Activated CD8-positive, alpha-beta T cell treated with anti-CD3 and anti-CD28 coated beads, Interleukin-2, amount 10 ng/mL, durations not matched to agents 7 days and 5 days (primary cell): ENCODE data around the gene STK32B. TPM values are rescaled to one million over a fixed set of nuclear protein-coding genes. Genes with fewer than 3 reads are reported as not detected.
"Not testable (repeated sequence)": the region's sequence is repeated elsewhere in the genome, so short reads cannot be mapped to it uniquely, and the experiment has no call there.

ENCODE experiments used
- ATAC-seq: fragments of 150-1000 bp; cut with Tn5 transposase; one replicate; pipeline ENCODE4 v1.10.0; 2021; ENCODE audit warnings: moderate library complexity
- CTCF ChIA-PET: fragments of 350-600 bp; sonication (Branson Sonifier 250); formaldehyde crosslinking; loops from one replicate; lab custom pipeline; 2021; ENCODE audit warnings: antibody characterized with exemption; lab: Charles Lee
- POLR2A ChIA-PET: fragments of 350-600 bp; sonication (Branson Sonifier 250); formaldehyde crosslinking; loops from one replicate; lab custom pipeline; 2021; ENCODE audit warnings: antibody characterized with exemption; lab: Charles Lee
- DNase-seq: peaks from one replicate; pipeline ENCODE4 v3.0.0-alpha.2; 2020
- H3K27ac Mint-ChIP-seq: one replicate; pipeline ENCODE4 v1.8.0; 2021; ENCODE audit warnings: mild to moderate bottlenecking, mixed read lengths
- H3K27me3 Mint-ChIP-seq: one replicate; pipeline ENCODE4 v1.8.0; 2021; ENCODE audit warnings: low read depth, mixed read lengths
- H3K36me3 Mint-ChIP-seq: one replicate; pipeline ENCODE4 v1.8.0; 2021; ENCODE audit warnings: low read depth, mixed read lengths
- H3K4me1 Mint-ChIP-seq: one replicate; pipeline ENCODE4 v1.8.0; 2021; ENCODE audit warnings: low read depth, mixed read lengths
- H3K4me3 Mint-ChIP-seq: one replicate; pipeline ENCODE4 v1.8.0; 2021; ENCODE audit warnings: mild to moderate bottlenecking, mixed read lengths
- H3K9me3 Mint-ChIP-seq: one replicate; pipeline ENCODE4 v1.8.0; 2022; ENCODE audit warnings: mixed read lengths; ENCODE audit not compliant: insufficient read depth
- total RNA-seq, 2 experiments: library from RNA; stranded (reverse); gene quantifications; one replicate each; pipeline ENCODE4 v1.2.3, GENCODE V29; 2021

Gene STK32B
- total RNA-seq, 2 experiments from 2014 or later, result not detected

DNA sequence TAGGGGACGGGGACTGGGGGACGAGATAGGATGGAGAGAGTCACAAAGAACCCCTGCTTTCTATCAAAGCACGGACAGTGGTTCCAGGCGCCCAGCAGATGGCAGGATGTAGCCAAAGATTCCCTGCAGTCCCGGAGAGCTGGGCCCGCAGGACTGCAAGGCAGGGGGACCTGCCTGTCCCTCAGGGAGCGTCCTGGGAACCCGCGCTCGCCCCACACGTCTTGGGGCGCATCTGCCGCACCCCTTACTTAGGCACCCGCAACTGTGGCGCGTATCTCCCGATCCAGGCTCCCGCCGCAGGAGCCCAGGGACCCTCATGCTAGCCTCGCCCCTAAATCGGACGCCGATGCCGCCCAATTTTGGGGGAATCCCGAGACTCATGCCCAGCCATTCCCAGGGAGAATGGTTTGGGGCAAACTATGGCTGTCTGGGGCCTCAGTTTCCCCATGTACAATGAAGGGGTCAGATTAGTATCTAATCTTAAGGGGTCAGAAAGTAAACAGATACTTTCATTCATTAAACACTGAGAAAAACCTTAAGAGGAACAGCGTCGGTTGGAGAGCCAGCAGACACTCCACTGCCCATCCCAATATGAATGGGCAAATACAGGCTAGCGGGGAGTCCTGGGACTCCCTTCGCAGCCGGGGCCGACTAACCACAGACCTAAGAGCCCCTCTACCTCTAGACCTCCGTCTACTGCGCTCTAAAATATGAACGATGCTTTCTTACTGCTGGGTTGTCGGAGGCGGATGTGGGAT is 581 bp upstream of the STK32B start:
- ATAC-seq (peak; percentile 49), DNase-seq (peak; percentile 51)
- H3K27me3 Mint-ChIP-seq, result peaks cover 43% of the 10 kb centered on the region
- H3K4me1 Mint-ChIP-seq, result peaks cover 16% of the 10 kb centered on the region
- H3K27ac Mint-ChIP-seq, result no peak overlapping the region
- H3K4me3 Mint-ChIP-seq, result peak overlapping the region; percentile 61
- ChIA-PET CTCF (interaction anchor here (1.2 kb wide), 1 partner anchor 763 kb away, joined by 3 read pairs; no protein-coding TSS in a partner anchor), POLR2A (no interaction called here)
- H3K36me3 Mint-ChIP-seq, result no peaks in the 10 kb centered on the region
- H3K9me3 Mint-ChIP-seq, result no peaks in the 10 kb centered on the region

DNA sequence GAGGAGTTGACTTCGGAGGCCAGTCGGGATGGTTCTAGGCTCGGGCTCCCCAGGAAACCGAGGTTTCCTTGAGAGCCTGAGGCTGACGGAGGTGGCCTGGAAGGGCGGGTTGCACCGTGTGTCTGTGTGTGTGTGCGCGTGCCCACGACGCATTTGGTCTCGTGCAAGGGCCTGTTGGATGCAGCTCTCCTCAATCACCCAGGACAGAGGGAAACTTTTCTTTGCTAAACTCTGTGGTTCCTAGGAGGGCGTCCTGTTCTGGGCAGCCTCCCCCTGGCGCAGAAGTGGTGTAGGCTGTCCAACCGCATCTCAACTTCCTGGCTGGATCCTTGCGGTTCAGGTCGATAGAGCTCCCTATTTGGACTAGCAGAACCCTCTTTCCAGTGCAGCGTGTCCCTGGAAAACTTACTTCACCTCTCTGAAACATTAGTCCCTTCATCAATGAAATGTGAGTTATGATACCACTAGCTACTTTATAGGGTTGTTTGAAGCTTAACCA is 973 bp downstream of the STK32B start:
- no peak for ATAC-seq
- Mint-ChIP-seq H3K4me3 (no peak overlapping the region), H3K27me3 (peaks cover 33% of the 10 kb centered on the region), H3K36me3 (no peaks in the 10 kb centered on the region), H3K27ac (no peak overlapping the region), H3K4me1 (peaks cover 16% of the 10 kb centered on the region), H3K9me3 (no peaks in the 10 kb centered on the region)
- ChIA-PET CTCF (interaction anchor here (0.7 kb wide), 1 partner anchor 761 kb away, joined by 3 read pairs; no protein-coding TSS in a partner anchor), POLR2A (no interaction called here)
- no peak for DNase-seq

DNA sequence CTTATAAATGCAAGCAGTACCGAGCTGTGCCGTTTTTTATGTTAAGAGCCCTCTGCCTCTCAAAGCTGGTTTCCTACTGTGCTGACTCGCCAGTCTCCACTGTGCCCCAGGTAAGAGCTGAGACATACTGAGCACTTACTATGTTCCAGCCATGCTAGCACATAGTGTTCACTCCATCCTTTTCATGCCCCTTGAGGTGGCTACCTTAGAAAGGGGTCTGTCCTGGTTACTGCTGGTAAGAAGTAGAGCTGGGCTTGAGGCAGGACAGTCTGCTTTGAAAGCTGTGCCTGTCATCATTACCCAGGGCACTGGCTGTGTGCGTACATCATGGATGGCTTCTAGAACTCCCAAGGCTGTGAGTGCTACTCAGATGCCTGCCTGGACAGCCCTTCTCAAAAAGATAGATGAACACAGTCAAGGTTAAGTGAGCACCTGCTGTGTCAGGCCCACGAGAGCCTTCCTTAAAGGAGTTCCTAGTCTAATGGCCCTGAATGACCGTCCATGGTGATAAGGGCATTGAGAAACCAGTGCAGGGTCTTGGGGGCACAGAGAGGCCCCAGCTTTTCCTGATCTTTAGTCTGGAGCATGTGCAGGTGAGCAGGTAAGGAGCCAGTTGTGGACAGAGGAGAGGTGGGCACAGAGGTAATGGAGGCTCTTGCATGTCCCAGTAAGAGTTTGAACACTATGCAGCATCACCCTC is 1.6 kb downstream of the STK32B start:
- CTCF ChIA-PET, result interaction anchor here (0.7 kb wide), 1 partner anchor 761 kb away, joined by 3 read pairs; no protein-coding TSS in a partner anchor
- Mint-ChIP-seq H3K27ac (no peak overlapping the region), H3K4me3 (no peak overlapping the region), H3K36me3 (no peaks in the 10 kb centered on the region), H3K27me3 (peaks cover 35% of the 10 kb centered on the region), H3K4me1 (peaks cover 16% of the 10 kb centered on the region), H3K9me3 (no peaks in the 10 kb centered on the region)
- POLR2A ChIA-PET, result no interaction called here
- ATAC-seq (no peak), DNase-seq (no peak)

DNA sequence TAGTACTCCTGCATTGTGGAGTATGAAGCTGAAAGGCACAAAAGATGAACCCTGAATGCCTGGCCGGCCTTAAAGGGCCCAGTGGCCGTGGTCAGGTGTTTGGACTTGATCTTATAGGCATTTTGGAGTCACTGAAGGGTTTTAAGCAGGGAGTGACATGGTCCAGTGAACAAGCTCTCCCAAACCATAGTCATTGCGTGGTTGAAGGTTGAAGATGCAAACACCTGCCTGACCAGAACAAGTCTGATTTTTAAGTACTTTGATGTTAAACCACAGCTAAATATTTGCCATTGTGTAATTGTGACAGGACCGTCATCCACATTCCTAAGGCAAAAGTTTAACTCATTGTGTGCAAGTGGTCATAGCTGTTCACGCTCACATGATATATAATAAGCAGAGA is 3.3 kb downstream of the STK32B start:
- H3K4me3 Mint-ChIP-seq, result no peak overlapping the region
- peaks cover 35% of the 10 kb centered on the region for H3K27me3 Mint-ChIP-seq

DNA sequence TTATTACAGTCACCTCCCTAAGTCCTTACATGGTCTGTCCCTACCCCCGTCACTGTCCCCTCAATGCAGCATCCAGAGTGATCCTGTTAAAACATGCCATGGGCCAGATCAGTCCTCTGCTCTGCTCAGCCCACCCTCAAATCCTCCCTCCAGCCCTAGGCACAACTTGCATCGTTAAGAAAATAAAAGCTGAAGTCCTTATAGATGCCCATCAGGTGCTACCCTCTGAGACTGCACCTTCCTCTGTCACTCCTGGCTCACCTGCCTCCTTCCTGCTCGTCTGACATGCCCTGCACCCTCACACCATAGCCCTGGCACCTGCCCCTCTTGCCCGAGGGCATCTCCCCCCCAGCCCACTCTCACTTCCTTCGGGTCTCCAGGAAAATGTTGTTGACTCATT is 4.1 kb downstream of the STK32B start:
- Mint-ChIP-seq H3K27me3 (peaks cover 32% of the 10 kb centered on the region), H3K4me3 (no peak overlapping the region), H3K36me3 (no peaks in the 10 kb centered on the region), H3K27ac (no peak overlapping the region), H3K4me1 (peaks cover 15% of the 10 kb centered on the region), H3K9me3 (no peaks in the 10 kb centered on the region)
- ATAC-seq (no peak), DNase-seq (no peak)
- POLR2A ChIA-PET, result no interaction called here
- CTCF ChIA-PET, result no interaction called here

More for the DNA sequence above, 3.3 kb downstream of the STK32B start:
- Mint-ChIP-seq H3K9me3 (no peaks in the 10 kb centered on the region), H3K4me1 (peaks cover 16% of the 10 kb centered on the region), H3K36me3 (no peaks in the 10 kb centered on the region), H3K27ac (no peak overlapping the region)
- ChIA-PET POLR2A (no interaction called here), CTCF (no interaction called here)
- ATAC-seq, result no peak
- no peak for DNase-seq

DNA sequence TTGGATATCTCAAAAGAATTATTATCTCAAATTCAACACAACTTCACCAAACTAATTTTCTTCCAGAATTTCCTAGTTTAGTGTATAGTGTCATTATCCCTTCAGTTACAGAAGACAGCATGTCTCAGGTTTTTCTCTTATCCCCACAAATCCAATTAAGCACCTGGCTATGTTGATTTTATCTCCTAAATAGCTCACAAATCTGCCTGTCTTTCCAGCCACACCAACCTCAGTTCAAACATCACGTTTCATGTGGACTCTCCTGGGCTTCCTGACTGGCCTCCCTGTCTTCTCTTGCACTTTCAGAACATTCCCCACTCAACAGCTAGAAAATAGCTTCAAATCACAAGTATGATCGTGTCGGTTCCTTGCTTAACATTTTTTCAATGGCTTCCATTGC is 14.8 kb downstream of the STK32B start:
- ChIA-PET POLR2A (no interaction called here), CTCF (no interaction called here)
- H3K4me3 Mint-ChIP-seq, result no peak overlapping the region
- no peak overlapping the region for H3K27ac Mint-ChIP-seq
- H3K27me3 Mint-ChIP-seq, result peaks cover 3% of the 10 kb centered on the region
- DNase-seq (no peak), ATAC-seq (no peak)
- H3K36me3 Mint-ChIP-seq, result no peaks in the 10 kb centered on the region
- H3K9me3 Mint-ChIP-seq, result peaks cover 7% of the 10 kb centered on the region
- no peaks in the 10 kb centered on the region for H3K4me1 Mint-ChIP-seq

DNA sequence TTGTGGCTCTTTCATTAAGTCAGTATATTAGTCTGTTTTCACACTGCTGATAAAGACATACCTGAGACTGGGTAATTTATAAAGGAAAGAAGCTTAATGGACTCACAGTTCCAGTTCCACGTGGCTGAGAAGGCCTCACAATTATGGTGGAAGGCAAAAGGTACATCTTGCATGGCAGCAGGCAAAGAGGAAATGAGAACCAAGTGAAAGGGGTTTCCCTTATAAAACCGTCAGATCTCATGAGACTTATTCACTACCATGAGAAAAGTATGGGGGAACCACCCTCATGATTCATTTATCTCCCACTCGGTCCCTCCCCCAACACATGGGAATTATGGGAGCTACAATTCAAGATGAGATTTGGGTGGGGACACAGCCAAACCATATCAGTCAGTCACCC is 15.7 kb downstream of the STK32B start:
- H3K36me3 Mint-ChIP-seq, DNase-seq, H3K4me3 Mint-ChIP-seq, POLR2A ChIA-PET, ATAC-seq, H3K9me3 Mint-ChIP-seq, H3K27me3 Mint-ChIP-seq, H3K27ac Mint-ChIP-seq, H3K4me1 Mint-ChIP-seq, CTCF ChIA-PET: not testable (repeated sequence)

DNA sequence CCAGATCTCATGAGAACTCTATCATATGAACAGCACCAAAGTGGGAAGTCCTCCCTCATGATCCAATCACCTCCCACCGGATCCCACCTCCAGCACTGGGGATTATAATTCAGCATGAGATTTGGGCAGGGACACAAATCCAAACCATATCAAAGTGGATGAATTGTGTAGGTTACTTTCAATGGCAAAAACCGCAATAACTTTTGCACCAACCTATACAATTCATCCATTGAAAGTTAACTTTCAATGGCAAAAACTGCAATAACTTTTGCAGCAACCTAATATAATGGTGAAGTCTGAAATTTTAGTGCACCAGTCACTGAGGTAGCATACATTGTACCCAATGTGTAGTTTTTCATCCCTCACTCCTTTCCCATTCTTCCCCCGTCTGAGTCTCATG is 16.6 kb downstream of the STK32B start:
- H3K4me3 Mint-ChIP-seq, result no peak overlapping the region
- ATAC-seq (no peak), DNase-seq (no peak)
- ChIA-PET POLR2A (no interaction called here), CTCF (no interaction called here)
- peaks cover 7% of the 10 kb centered on the region for H3K9me3 Mint-ChIP-seq
- peaks cover 6% of the 10 kb centered on the region for H3K27me3 Mint-ChIP-seq
- no peaks in the 10 kb centered on the region for H3K36me3 Mint-ChIP-seq
- no peaks in the 10 kb centered on the region for H3K4me1 Mint-ChIP-seq
- no peak overlapping the region for H3K27ac Mint-ChIP-seq

DNA sequence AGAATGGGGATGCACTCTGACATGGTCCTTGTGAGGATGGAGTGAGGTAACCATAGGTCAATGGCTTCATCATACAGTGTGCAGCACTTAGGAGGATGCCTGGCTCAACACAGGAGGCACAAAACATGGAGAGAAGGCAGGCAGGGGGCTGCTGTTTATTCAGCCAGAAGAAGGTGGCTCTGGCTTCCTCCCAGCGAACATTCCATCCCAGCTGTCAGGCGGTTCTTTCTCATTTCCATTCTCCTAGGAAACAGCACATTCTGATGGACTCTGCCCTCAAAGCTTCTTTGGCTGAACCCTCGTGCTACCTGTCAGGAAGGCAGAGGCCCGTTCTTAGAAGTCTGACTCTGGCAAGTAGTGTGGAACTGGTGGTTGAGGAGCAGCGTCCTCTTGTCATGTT is 18.6 kb downstream of the STK32B start:
- no peak for ATAC-seq
- ChIA-PET CTCF (no interaction called here), POLR2A (no interaction called here)
- no peaks in the 10 kb centered on the region for H3K36me3 Mint-ChIP-seq
- H3K4me1 Mint-ChIP-seq, result no peaks in the 10 kb centered on the region
- no peak for DNase-seq
- peaks cover 7% of the 10 kb centered on the region for H3K9me3 Mint-ChIP-seq
- no peak overlapping the region for H3K27ac Mint-ChIP-seq
- peaks cover 8% of the 10 kb centered on the region for H3K27me3 Mint-ChIP-seq
- H3K4me3 Mint-ChIP-seq, result no peak overlapping the region

DNA sequence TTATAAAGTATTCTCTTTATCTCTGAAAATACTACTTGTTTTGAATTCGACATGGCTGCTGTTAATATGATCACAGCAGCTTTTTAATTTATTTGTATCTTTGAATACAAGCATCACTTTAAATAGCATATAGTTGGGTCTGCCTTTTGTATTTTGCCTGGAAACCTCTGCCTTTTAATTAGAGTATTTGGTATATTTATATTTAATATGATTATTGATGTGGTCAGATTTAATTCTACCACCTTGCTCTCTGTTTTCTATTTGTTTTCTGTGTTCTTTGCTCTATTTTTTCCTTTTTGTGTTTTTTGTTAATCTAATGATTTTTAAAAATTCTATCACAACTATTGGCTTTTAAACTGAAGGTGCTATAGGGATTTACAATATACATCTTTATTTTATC is 21.7 kb downstream of the STK32B start:
- no peaks in the 10 kb centered on the region for H3K4me1 Mint-ChIP-seq
- ChIA-PET CTCF (no interaction called here), POLR2A (no interaction called here)
- H3K4me3 Mint-ChIP-seq, result no peak overlapping the region
- no peak for DNase-seq
- H3K27me3 Mint-ChIP-seq, result peaks cover 6% of the 10 kb centered on the region
- H3K36me3 Mint-ChIP-seq, result no peaks in the 10 kb centered on the region
- peaks cover 7% of the 10 kb centered on the region for H3K9me3 Mint-ChIP-seq
- no peak for ATAC-seq
- H3K27ac Mint-ChIP-seq, result no peak overlapping the region

DNA sequence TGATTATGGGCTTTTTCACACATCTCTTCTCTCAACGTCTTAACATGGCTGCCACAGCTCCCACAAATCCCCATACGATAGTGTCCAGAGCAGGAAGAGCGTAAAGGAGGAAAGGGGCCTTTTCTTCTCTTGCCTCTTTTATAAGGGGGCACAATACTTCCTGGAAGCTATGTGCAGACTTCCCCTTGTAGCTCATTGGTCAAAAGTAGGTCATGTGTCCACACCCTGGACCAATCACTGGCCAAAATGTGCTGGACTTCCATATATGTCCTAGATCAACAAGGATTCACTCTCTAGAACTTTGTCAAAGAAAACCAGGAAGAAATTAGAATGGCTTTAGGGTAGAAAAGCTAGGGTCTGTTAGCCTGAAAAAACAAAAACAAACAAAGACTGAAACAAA is 26.7 kb downstream of the STK32B start:
- no peaks in the 10 kb centered on the region for H3K36me3 Mint-ChIP-seq
- no peak overlapping the region for H3K27ac Mint-ChIP-seq
- ChIA-PET CTCF (no interaction called here), POLR2A (no interaction called here)
- H3K4me1 Mint-ChIP-seq, result no peaks in the 10 kb centered on the region
- no peak for ATAC-seq
- no peak for DNase-seq
- H3K4me3 Mint-ChIP-seq, result no peak overlapping the region
- peaks cover 11% of the 10 kb centered on the region for H3K9me3 Mint-ChIP-seq
- peaks cover 2% of the 10 kb centered on the region for H3K27me3 Mint-ChIP-seq

DNA sequence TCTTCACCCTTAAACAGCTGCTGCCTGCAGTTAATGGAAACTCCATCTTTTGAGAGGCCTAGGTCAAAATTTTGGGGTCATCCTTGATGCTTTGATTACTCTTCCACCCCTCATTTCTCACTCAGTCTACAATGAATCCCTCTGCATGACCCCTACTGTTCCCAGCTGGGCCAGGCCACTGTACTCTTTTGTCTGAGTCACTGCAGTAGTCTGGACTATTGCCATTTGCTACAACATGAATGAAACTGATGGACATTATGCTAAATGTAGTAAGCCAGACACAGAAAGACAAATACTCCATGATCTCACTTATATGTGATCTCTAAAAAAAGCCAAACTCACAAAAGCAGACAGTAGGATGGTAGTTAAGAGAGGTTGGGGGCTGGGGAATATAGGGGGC is 28.3 kb downstream of the STK32B start:
- Mint-ChIP-seq H3K27me3 (peaks cover 2% of the 10 kb centered on the region), H3K36me3 (no peaks in the 10 kb centered on the region), H3K4me3 (no peak overlapping the region), H3K9me3 (peaks cover 11% of the 10 kb centered on the region), H3K4me1 (no peaks in the 10 kb centered on the region), H3K27ac (no peak overlapping the region)
- ChIA-PET CTCF (no interaction called here), POLR2A (no interaction called here)
- ATAC-seq, result no peak
- DNase-seq, result no peak
